ENCODE measurements around the gene SZT2. TPM values are rescaled to one million over a fixed set of nuclear protein-coding genes. Genes with fewer than 3 reads are reported as not detected.

The SZT2 gene
- total RNA-seq, 1 donor from 2014 or later, result 30.0 TPM

GRCh38 chr1:43427524-43427923 lies 37.8 kb downstream of the SZT2 start:
- H3K36me3 Mint-ChIP-seq (ENCODE audit: low read depth, unreplicated experiment), result peaks cover 61% of the 10 kb centered on the region
- Histone ChIP-seq H3K4me2 (ENCODE audit: low read length) (no peak overlapping the region), H3K79me2 (ENCODE audit: insufficient read depth, low read length) (no peaks in the 10 kb centered on the region), H4K20me1 (ENCODE audit: insufficient read depth, low read length) (peaks cover 8% of the 10 kb centered on the region), H3K4me3 (ENCODE audit: insufficient read depth, low read depth, low read length) (no peak overlapping the region), H3K36me3 (ENCODE audit: insufficient read depth, low read length) (peaks cover 63% of the 10 kb centered on the region), H3K9ac (ENCODE audit: low read length) (no peak overlapping the region), H3K9me3 (ENCODE audit: insufficient read depth, low read depth, low read length) (no peaks in the 10 kb centered on the region), H3K27ac (ENCODE audit: low read depth, low read length) (no peak overlapping the region), H3K4me1 (ENCODE audit: insufficient read depth, low read length) (no peaks in the 10 kb centered on the region), H2AFZ (ENCODE audit: low read depth, low read length) (no peak overlapping the region), H3K27me3 (ENCODE audit: insufficient read depth, low read length) (no peaks in the 10 kb centered on the region)
- H3K4me3 Mint-ChIP-seq (ENCODE audit: unreplicated experiment), result no peak overlapping the region
- DNase-seq (ENCODE audit: low read depth), result no peak
- no peak for TF ChIP-seq CTCF (IDR thresholded peaks at IDR 0.05; ENCODE audit: insufficient read depth, low read depth, low read length)
- no peak for TF ChIP-seq EZH2 (IDR thresholded peaks at IDR 0.05; ENCODE audit: insufficient read depth, low read length)
- H3K9me3 Mint-ChIP-seq (ENCODE audit: unreplicated experiment), result no peaks in the 10 kb centered on the region
- no peak for FAIRE-seq
- no peaks in the 10 kb centered on the region for H3K27me3 Mint-ChIP-seq (ENCODE audit: low read depth, unreplicated experiment)
- H3K27ac Mint-ChIP-seq (ENCODE audit: unreplicated experiment), result no peak overlapping the region
- no peaks in the 10 kb centered on the region for H3K4me1 Mint-ChIP-seq (ENCODE audit: low read depth, unreplicated experiment)

GRCh38 chr1:43427941-43428340 lies 38.2 kb downstream of the SZT2 start:
- Histone ChIP-seq H3K79me2 (ENCODE audit: insufficient read depth, low read length) (no peaks in the 10 kb centered on the region), H2AFZ (ENCODE audit: low read depth, low read length) (no peak overlapping the region), H3K27ac (ENCODE audit: low read depth, low read length) (no peak overlapping the region), H3K9me3 (ENCODE audit: insufficient read depth, low read depth, low read length) (no peaks in the 10 kb centered on the region), H3K36me3 (ENCODE audit: insufficient read depth, low read length) (peaks cover 67% of the 10 kb centered on the region), H3K4me3 (ENCODE audit: insufficient read depth, low read depth, low read length) (no peak overlapping the region), H3K4me2 (ENCODE audit: low read length) (no peak overlapping the region), H4K20me1 (ENCODE audit: insufficient read depth, low read length) (peaks cover 8% of the 10 kb centered on the region), H3K27me3 (ENCODE audit: insufficient read depth, low read length) (no peaks in the 10 kb centered on the region), H3K4me1 (ENCODE audit: insufficient read depth, low read length) (no peaks in the 10 kb centered on the region), H3K9ac (ENCODE audit: low read length) (no peak overlapping the region)
- Mint-ChIP-seq H3K4me3 (ENCODE audit: unreplicated experiment) (no peak overlapping the region), H3K27ac (ENCODE audit: unreplicated experiment) (no peak overlapping the region), H3K4me1 (ENCODE audit: low read depth, unreplicated experiment) (no peaks in the 10 kb centered on the region), H3K9me3 (ENCODE audit: unreplicated experiment) (no peaks in the 10 kb centered on the region), H3K36me3 (ENCODE audit: low read depth, unreplicated experiment) (peaks cover 65% of the 10 kb centered on the region), H3K27me3 (ENCODE audit: low read depth, unreplicated experiment) (no peaks in the 10 kb centered on the region)
- TF ChIP-seq EZH2 (IDR thresholded peaks at IDR 0.05; ENCODE audit: insufficient read depth, low read length) (no peak), CTCF (IDR thresholded peaks at IDR 0.05; ENCODE audit: insufficient read depth, low read depth, low read length) (no peak)
- FAIRE-seq, result no peak
- DNase-seq (ENCODE audit: low read depth), result no peak

GRCh38 chr1:43430831-43431230 lies 41.1 kb downstream of the SZT2 start:
- H2AFZ ChIP-seq (ENCODE audit: low read depth, low read length), result no peak overlapping the region
- no peaks in the 10 kb centered on the region for H3K9me3 Mint-ChIP-seq (ENCODE audit: unreplicated experiment)
- H3K9ac ChIP-seq (ENCODE audit: low read length), result no peak overlapping the region
- H3K4me3 Mint-ChIP-seq (ENCODE audit: unreplicated experiment), result no peak overlapping the region
- H3K4me1 ChIP-seq (ENCODE audit: insufficient read depth, low read length), result no peaks in the 10 kb centered on the region
- peaks cover 9% of the 10 kb centered on the region for H3K4me1 Mint-ChIP-seq (ENCODE audit: low read depth, unreplicated experiment)
- peaks cover 66% of the 10 kb centered on the region for H3K36me3 Mint-ChIP-seq (ENCODE audit: low read depth, unreplicated experiment)
- H3K27ac Mint-ChIP-seq (ENCODE audit: unreplicated experiment), result no peak overlapping the region
- H3K4me3 ChIP-seq (ENCODE audit: insufficient read depth, low read depth, low read length), result no peak overlapping the region
- no peaks in the 10 kb centered on the region for H3K27me3 ChIP-seq (ENCODE audit: insufficient read depth, low read length)
- FAIRE-seq (no peak), DNase-seq (ENCODE audit: low read depth) (no peak)
- no peaks in the 10 kb centered on the region for H3K27me3 Mint-ChIP-seq (ENCODE audit: low read depth, unreplicated experiment)
- no peak overlapping the region for H3K4me2 ChIP-seq (ENCODE audit: low read length)
- TF ChIP-seq EZH2 (IDR thresholded peaks at IDR 0.05; ENCODE audit: insufficient read depth, low read length) (no peak), CTCF (IDR thresholded peaks at IDR 0.05; ENCODE audit: insufficient read depth, low read depth, low read length) (no peak)
- H4K20me1 ChIP-seq (ENCODE audit: insufficient read depth, low read length), result no peaks in the 10 kb centered on the region
- no peaks in the 10 kb centered on the region for H3K9me3 ChIP-seq (ENCODE audit: insufficient read depth, low read depth, low read length)
- H3K36me3 ChIP-seq (ENCODE audit: insufficient read depth, low read length), result peaks cover 63% of the 10 kb centered on the region
- no peaks in the 10 kb centered on the region for H3K79me2 ChIP-seq (ENCODE audit: insufficient read depth, low read length)
- H3K27ac ChIP-seq (ENCODE audit: low read depth, low read length), result no peak overlapping the region
